Activated gamma-delta T cell treated with Interleukin-2 at 50 U/mL for 16 hours (primary cell): Measurements from ENCODE around the gene NUDCD3.

Experiments
- DNase-seq: peaks from one replicate; pipeline ENCODE4 v3.0.0-alpha.2; 2020

Gene NUDCD3

GRCh38 chr7:44396496-44396895 is 94.0 kb downstream of the NUDCD3 start:
- DNase-seq = no peak

GRCh38 chr7:44395067-44395466 is 95.4 kb downstream of the NUDCD3 start:
- DNase-seq = no peak

GRCh38 chr7:44394636-44395035 is 95.8 kb downstream of the NUDCD3 start:
- DNase-seq = no peak

GRCh38 chr7:44394112-44394447 is 96.4 kb downstream of the NUDCD3 start:
- DNase-seq = no peak

GRCh38 chr7:44393238-44394111 is 97.0 kb downstream of the NUDCD3 start:
- DNase-seq = no peak

- no peak for DNase-seq
These were observed 97.8 kb downstream of the NUDCD3 start for GRCh38 chr7:44392618-44393010.

- DNase-seq = no peak
These were observed 98.5 kb downstream of the NUDCD3 start for GRCh38 chr7:44391746-44392617.

- no peak for DNase-seq
These were observed 99.3 kb downstream of the NUDCD3 start for GRCh38 chr7:44391171-44391570.

GRCh38 chr7:44390701-44391100 is 99.8 kb downstream of the NUDCD3 start:
- no peak for DNase-seq

GRCh38 chr7:44388089-44388970 is 102.1 kb downstream of the NUDCD3 start:
- no peak for DNase-seq

GRCh38 chr7:44387389-44387788 is 103.1 kb downstream of the NUDCD3 start:
- DNase-seq = no peak

- no peak for DNase-seq
These were observed 104.1 kb downstream of the NUDCD3 start for GRCh38 chr7:44386139-44386913.

GRCh38 chr7:44385434-44386138 is 104.9 kb downstream of the NUDCD3 start:
- no peak for DNase-seq

GRCh38 chr7:44384586-44385433 is 105.6 kb downstream of the NUDCD3 start:
- DNase-seq = no peak

- no peak for DNase-seq
These were observed 106.9 kb downstream of the NUDCD3 start for GRCh38 chr7:44383566-44383965.

- no peak for DNase-seq
These were observed 107.8 kb downstream of the NUDCD3 start for GRCh38 chr7:44382459-44383265.

- no peak for DNase-seq
These were observed 108.8 kb downstream of the NUDCD3 start for GRCh38 chr7:44381494-44382220.

- no peak for DNase-seq
These were observed 109.5 kb downstream of the NUDCD3 start for GRCh38 chr7:44380831-44381493.
